Large intestine (tissue), 12 donors: Measurements from ENCODE around the gene TBC1D14. TPM values are rescaled to one million over a fixed set of nuclear protein-coding genes. Genes with fewer than 3 reads are reported as not detected.

Source experiments
- DNase-seq, 2 donors: peaks; one replicate each; pipeline versions ENCODE4 v3.0.0 to v3.0.0-alpha.2; 2013
- H3K27ac ChIP-seq: one replicate; pipeline ENCODE4 v1.5.1; 2013; ENCODE audit warnings: low read length
- H3K27me3 ChIP-seq: 2 replicates; pipeline ENCODE4 v1.6.1; 2013; ENCODE audit warnings: low read length; ENCODE audit not compliant: control insufficient read depth, insufficient read depth
- H3K36me3 ChIP-seq: 2 replicates; pipeline ENCODE4 v1.6.1; 2013; ENCODE audit warnings: low read length; ENCODE audit not compliant: control insufficient read depth, insufficient read depth
- H3K4me1 ChIP-seq: one replicate; pipeline ENCODE4 v1.6.1; 2013; ENCODE audit warnings: low read length; ENCODE audit not compliant: control insufficient read depth, insufficient read depth
- H3K4me3 ChIP-seq: one replicate; pipeline ENCODE4 v1.5.1; 2013; ENCODE audit warnings: low read length
- H3K9me3 ChIP-seq: one replicate; pipeline ENCODE4 v1.6.1; 2013; ENCODE audit warnings: mild to moderate bottlenecking, low read depth, low read length, moderate library complexity; ENCODE audit not compliant: control insufficient read depth
- WGBS: methylation state at CpG from one replicate; pipeline ENCODE4 v1.1.5; 2013; ENCODE audit warnings: low lambda C conversion rate; ENCODE audit not compliant: insufficient coverage; 5-methylcytosine and 5-hydroxymethylcytosine counted together
- long read RNA-seq, 11 donors: transcript quantifications; one replicate each; lab custom pipeline, GENCODE V29; 2026
- polyA plus RNA-seq: library from polyadenylated mRNA; unstranded; fragments of 120-200 nt; gene quantifications from one replicate; pipeline ENCODE4 v1.2.1, GENCODE V29; 2013

TBC1D14 gene, protein sequence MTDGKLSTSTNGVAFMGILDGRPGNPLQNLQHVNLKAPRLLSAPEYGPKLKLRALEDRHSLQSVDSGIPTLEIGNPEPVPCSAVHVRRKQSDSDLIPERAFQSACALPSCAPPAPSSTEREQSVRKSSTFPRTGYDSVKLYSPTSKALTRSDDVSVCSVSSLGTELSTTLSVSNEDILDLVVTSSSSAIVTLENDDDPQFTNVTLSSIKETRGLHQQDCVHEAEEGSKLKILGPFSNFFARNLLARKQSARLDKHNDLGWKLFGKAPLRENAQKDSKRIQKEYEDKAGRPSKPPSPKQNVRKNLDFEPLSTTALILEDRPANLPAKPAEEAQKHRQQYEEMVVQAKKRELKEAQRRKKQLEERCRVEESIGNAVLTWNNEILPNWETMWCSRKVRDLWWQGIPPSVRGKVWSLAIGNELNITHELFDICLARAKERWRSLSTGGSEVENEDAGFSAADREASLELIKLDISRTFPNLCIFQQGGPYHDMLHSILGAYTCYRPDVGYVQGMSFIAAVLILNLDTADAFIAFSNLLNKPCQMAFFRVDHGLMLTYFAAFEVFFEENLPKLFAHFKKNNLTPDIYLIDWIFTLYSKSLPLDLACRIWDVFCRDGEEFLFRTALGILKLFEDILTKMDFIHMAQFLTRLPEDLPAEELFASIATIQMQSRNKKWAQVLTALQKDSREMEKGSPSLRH
- polyA plus RNA-seq, result 48.9 TPM
- long read RNA-seq, donor 1, full-length matches to known transcripts, result 1 of 1 reads
- long read RNA-seq, donor 1, partial matches to known transcripts, result 0 of 1 reads
- long read RNA-seq, donor 1, other reads (novel, unspliced or antisense), result 0 of 1 reads
- long read RNA-seq, donor 2, full-length matches to known transcripts, result 4 of 9 reads
- long read RNA-seq, donor 2, partial matches to known transcripts, result 5 of 9 reads
- long read RNA-seq, donor 2, other reads (novel, unspliced or antisense), result 0 of 9 reads
- long read RNA-seq, donor 3, result 0 reads
- long read RNA-seq, donor 4, result 0 reads
- long read RNA-seq, donor 5, full-length matches to known transcripts, result 6 of 14 reads
- long read RNA-seq, donor 5, partial matches to known transcripts, result 8 of 14 reads
- long read RNA-seq, donor 5, other reads (novel, unspliced or antisense), result 0 of 14 reads
- long read RNA-seq, donor 6, full-length matches to known transcripts, result 3 of 9 reads
- long read RNA-seq, donor 6, partial matches to known transcripts, result 6 of 9 reads
- long read RNA-seq, donor 6, other reads (novel, unspliced or antisense), result 0 of 9 reads
- long read RNA-seq, donor 7, partial matches to known transcripts, result 5 of 5 reads
- long read RNA-seq, donor 7, other reads (novel, unspliced or antisense), result 0 of 5 reads
- long read RNA-seq, donor 8, partial matches to known transcripts, result 5 of 5 reads
- long read RNA-seq, donor 8, other reads (novel, unspliced or antisense), result 0 of 5 reads
- long read RNA-seq, donor 9, full-length matches to known transcripts, result 4 of 14 reads
- long read RNA-seq, donor 9, partial matches to known transcripts, result 10 of 14 reads
- long read RNA-seq, donor 9, other reads (novel, unspliced or antisense), result 0 of 14 reads
- long read RNA-seq, donor 10, full-length matches to known transcripts, result 8 of 15 reads
- long read RNA-seq, donor 10, partial matches to known transcripts, result 7 of 15 reads
- long read RNA-seq, donor 10, other reads (novel, unspliced or antisense), result 0 of 15 reads
- long read RNA-seq, donor 11, full-length matches to known transcripts, result 3 of 3 reads
- long read RNA-seq, donor 11, partial matches to known transcripts, result 0 of 3 reads
- long read RNA-seq, donor 11, other reads (novel, unspliced or antisense), result 0 of 3 reads

DNA sequence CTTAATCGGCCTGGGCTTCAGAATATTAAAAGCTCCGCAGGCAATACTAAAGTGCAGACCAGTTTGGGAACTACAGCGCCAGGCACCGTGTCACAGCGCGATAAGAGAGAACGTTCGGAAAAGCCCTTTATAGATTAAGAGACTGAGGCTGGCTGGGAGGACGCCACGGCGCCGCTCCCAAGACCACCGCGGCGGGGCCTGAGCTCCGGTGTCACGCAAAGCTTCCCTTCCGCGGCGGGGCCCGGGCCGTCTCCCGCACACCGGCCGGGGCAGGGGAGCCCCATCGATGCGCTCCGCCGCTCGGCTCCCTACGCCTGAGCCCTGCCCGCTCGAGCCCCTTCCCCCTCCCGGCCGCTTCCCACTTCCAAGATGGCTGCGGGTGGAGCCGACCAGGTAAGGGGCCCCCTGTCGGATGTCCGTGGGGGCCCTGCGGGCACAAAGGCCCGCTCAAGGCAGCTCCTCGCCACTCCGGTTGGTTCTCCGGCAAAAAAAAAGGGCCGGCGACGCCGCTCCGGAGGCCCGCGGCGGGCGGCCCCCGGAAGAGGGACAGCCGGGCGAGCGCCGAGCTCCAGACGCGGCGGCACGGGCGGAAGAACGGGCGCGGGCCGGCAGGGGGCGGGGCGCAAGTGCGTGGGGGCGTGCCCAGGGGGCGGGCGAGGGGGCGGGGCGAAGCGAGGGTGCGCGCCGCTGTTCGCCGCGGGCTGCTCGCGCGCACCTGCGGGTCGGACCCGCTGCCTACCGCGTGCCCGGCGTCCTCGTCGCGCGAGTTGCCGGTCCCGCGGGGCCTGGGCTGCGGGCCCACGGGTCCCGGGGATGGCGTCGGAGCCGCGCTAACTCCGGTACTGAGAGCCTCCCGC is at the start of gene TBC1D14:
TSS of gene TBC1D14 (plus strand) at position 714 of the 857 bp plus-strand sequence. CDS start 13,564 bp downstream, outside the sequence.
- WGBS, result no CpG with 5 or more reads among the region's 108 CpGs
- Histone ChIP-seq H3K4me3 (peak within 1 kb of the TSS; percentile 71), H3K4me1 (peaks cover 32% of the 10 kb centered on the region), H3K27ac (peak within 1 kb of the TSS; percentile 97), H3K27me3 (no peaks in the 10 kb centered on the region), H3K9me3 (no peaks in the 10 kb centered on the region), H3K36me3 (no peaks in the 10 kb centered on the region)
- DNase-seq, result peak; percentile 84 to 95

DNA sequence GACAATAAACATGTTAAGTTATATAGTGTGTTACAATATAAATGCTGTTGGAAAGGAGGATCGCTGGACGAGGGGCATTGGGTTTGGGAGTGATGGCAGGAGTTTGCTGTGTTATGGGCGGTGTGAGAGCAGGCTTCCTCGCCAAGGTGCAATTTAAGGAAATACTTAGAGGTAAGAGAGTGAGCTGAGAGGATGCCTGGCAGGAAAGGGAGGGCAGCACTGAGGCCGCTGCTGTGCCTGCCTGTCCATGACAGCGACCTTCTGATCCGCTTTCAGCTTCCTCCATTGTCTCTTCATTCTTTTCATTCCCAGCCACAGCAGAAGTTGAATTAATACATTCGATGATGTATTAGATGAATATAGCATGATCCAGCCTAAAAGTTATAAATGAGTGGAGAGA is 41.2 kb upstream of the TBC1D14 start:
- DNase-seq, result no peak
- Histone ChIP-seq H3K4me1 (no peaks in the 10 kb centered on the region), H3K9me3 (no peaks in the 10 kb centered on the region), H3K27me3 (no peaks in the 10 kb centered on the region), H3K36me3 (peaks cover 65% of the 10 kb centered on the region), H3K4me3 (no peak overlapping the region), H3K27ac (no peak overlapping the region)
- no CpG with 5 or more reads among the region's 8 CpGs for WGBS

DNA sequence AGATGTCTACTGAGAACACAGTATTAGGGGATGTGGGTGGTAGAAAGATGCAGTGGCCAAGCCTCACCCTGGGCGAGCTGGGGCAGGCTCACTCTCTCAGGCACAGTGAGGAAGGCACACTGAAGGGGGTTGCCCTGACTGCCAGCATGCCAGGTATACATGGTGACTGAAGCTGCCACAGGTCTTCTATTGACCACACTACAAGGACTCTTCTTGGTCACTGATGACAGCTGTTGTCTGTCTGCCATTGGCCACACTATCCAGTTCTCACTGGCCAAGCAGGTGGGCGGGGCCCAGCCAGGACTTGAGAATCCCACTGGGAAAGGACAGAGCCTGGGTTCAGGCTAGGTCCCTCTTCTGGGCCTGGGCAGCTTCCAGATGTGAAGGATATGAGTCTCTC is 39.7 kb upstream of the TBC1D14 start:
- Histone ChIP-seq H3K9me3 (no peaks in the 10 kb centered on the region), H3K27me3 (no peaks in the 10 kb centered on the region), H3K4me1 (no peaks in the 10 kb centered on the region), H3K4me3 (no peak overlapping the region), H3K27ac (no peak overlapping the region), H3K36me3 (peaks cover 71% of the 10 kb centered on the region)
- DNase-seq, result no peak
- WGBS, result no CpG with 5 or more reads among the region's 2 CpGs

DNA sequence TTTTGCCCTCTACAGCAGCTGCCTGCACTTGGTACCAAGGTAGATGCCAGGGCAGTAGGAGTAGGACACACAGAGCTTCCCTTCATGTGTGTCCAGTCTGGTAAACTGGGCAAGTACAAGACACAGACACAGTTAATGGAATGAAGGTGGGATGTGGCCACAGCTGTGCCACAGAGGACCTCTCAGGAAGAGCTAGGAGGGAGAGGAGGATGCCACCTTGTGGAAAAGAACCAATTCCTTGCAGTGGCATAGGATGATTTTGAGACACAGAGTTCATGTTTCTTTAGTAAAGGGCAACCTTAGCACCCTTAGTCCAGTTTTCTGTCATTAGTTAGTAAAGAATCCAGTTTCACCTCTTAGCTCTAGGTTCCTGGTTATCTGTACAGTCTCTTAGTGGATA is 36.3 kb upstream of the TBC1D14 start:
- no peaks in the 10 kb centered on the region for H3K27me3 ChIP-seq
- no peak overlapping the region for H3K27ac ChIP-seq
- H3K4me3 ChIP-seq, result no peak overlapping the region
- DNase-seq, result no peak
- H3K4me1 ChIP-seq, result no peaks in the 10 kb centered on the region
- H3K9me3 ChIP-seq, result no peaks in the 10 kb centered on the region
- H3K36me3 ChIP-seq, result peaks cover 74% of the 10 kb centered on the region

DNA sequence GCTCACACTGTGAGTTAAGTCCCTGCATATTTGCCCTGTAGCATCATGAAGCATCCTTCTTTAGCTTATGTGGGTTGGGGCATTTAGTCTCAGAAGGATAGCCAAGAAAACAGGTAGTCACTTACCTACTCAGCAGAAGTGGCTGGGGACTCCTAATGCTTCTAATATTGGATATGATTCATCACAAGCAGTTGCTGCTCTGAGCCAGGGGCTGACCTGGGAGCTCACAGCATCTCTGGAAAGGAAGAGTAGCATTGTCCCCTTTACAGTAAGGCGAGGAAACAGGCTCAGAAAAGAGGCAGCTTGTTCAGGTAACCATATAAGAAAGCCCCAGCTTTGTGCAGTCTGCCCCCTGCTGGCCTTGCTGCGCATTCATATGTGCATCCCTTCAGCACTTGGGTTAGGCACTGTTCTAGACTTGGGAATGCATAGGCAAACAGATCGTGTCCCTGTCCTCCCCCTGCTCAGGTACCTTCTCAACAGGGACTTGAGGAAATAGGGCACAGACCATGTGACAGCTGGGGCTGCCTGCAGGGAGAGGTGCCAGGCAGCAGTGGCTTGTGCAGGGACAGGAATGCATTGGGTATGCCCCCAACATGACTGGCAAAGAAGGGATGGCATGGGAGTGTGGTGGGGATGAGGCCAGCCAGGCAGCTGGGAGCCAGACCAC is 35.7 kb upstream of the TBC1D14 start:
- no peak overlapping the region for H3K4me3 ChIP-seq
- DNase-seq, result peak; percentile 40 to 54
- no peaks in the 10 kb centered on the region for H3K4me1 ChIP-seq
- WGBS, result no CpG with 5 or more reads among the region's 3 CpGs
- H3K27ac ChIP-seq, result no peak overlapping the region
- no peaks in the 10 kb centered on the region for H3K9me3 ChIP-seq
- no peaks in the 10 kb centered on the region for H3K27me3 ChIP-seq
- peaks cover 78% of the 10 kb centered on the region for H3K36me3 ChIP-seq

DNA sequence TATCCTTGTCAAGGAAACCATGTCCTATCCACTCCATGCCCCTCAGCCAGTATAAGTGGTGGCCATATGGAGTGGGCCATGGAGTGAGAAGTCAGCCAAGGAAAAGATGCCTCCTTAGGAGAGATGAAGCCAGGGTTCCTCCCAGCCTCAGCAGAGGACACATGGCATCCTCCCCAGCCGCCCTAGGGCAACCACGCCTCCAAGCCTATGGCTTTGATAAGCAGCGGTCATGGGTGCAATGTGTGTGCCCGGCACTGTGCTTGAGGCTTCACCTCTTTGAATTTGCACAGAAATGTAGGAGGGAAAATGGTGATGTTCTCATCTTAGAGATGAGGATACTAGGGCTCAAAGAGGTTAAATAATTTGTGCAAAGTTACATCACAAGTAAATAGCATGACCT is 34.6 kb upstream of the TBC1D14 start:
- no peaks in the 10 kb centered on the region for H3K4me1 ChIP-seq
- no peak overlapping the region for H3K4me3 ChIP-seq
- no peaks in the 10 kb centered on the region for H3K9me3 ChIP-seq
- H3K36me3 ChIP-seq, result peaks cover 82% of the 10 kb centered on the region
- WGBS, result no CpG with 5 or more reads among the region's 4 CpGs
- no peak overlapping the region for H3K27ac ChIP-seq
- no peaks in the 10 kb centered on the region for H3K27me3 ChIP-seq
- no peak for DNase-seq

DNA sequence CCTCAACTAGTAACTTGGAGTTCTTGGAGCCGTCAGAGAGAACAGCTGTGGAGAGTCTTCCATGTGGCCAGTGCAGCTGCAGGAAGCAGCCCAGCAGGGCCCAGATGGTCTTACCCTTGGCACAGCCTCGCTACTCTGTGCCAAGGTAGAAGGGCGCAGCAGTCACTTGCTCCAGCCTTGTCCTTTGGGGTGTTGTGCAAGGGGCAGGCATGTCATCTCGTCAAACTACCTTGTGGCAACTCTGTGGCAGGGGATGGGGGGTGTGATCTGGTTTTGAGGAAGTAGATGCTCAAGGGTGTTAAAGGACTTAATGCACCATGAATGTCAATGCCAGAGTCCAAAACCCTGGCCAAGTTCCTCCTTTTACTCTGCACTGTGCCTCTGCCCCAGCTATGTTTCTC is 34.2 kb upstream of the TBC1D14 start:
- no peaks in the 10 kb centered on the region for H3K4me1 ChIP-seq
- H3K4me3 ChIP-seq, result no peak overlapping the region
- DNase-seq, result no peak
- no CpG with 5 or more reads among the region's 4 CpGs for WGBS
- no peak overlapping the region for H3K27ac ChIP-seq
- H3K36me3 ChIP-seq, result peaks cover 82% of the 10 kb centered on the region
- H3K9me3 ChIP-seq, result no peaks in the 10 kb centered on the region
- no peaks in the 10 kb centered on the region for H3K27me3 ChIP-seq

DNA sequence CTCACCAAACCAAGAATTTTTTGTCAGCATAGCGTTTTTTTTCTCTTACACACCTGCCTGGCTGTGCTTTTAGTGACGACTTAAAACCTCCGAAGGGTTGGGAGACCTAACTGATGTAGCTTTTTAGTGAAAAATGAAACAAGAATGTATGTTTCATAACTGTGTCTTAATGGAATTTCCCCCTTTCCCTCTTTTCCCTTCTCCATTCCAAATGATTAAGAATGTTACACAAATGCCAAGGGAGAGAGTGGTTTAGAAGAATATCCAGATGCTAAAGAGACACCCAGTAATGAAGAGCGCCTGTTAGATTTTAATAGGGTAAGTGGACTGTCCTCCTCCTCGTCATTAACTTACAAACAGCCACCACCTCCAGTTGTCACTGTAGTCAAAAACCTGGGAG is 33.2 kb upstream of the TBC1D14 start:
- Histone ChIP-seq H3K4me3 (no peak overlapping the region), H3K9me3 (no peaks in the 10 kb centered on the region), H3K27me3 (no peaks in the 10 kb centered on the region), H3K27ac (no peak overlapping the region), H3K36me3 (peaks cover 90% of the 10 kb centered on the region), H3K4me1 (no peaks in the 10 kb centered on the region)
- WGBS, result 100% methylated on average over 1 of the region's 5 CpGs
- no peak for DNase-seq
